H1 (cell line): ENCODE results near the gene DNER. TPM values are rescaled to one million over a fixed set of nuclear protein-coding genes. Genes with fewer than 3 reads are reported as not detected.

Experiments used
- CTCF ChIA-PET: fragments of 300-600 bp; sonication (Branson Sonifier 250); formaldehyde crosslinking; loops from one replicate; lab custom pipeline; 2021; ENCODE audit not compliant: partially characterized antibody; lab: Charles Lee
- POLR2A ChIA-PET: fragments of 300-600 bp; sonication (Branson Sonifier 250); formaldehyde crosslinking; loops from one replicate; lab custom pipeline; 2021; ENCODE audit warnings: inconsistent platforms; ENCODE audit not compliant: partially characterized antibody; lab: Charles Lee
- DNase-seq, 2 experiments: peaks; one replicate each; pipeline versions ENCODE4 v3.0.0 to v3.0.0-alpha.2; 2010 to 2022; ENCODE audit warnings: low spot score in 2 of 2, low read depth in 1 of 2, mixed read lengths in 1 of 2
- FAIRE-seq: peaks from 2 replicates; lab custom pipeline; 2011; peaks lifted over from hg19 to GRCh38; lab: Jason Lieb, UNC
- H2AFZ ChIP-seq: 2 replicates; pipeline ENCODE4 v1.8.1; 2012; ENCODE audit warnings: low read length, inconsistent platforms
- H2AK5ac ChIP-seq: 2 replicates; pipeline ENCODE4 v1.6.1; 2013; ENCODE audit warnings: low read depth, low read length
- H2BK120ac ChIP-seq: replicated peaks from 2 replicates; pipeline ENCODE3; 2013; ENCODE audit warnings: low read depth, low read length, inconsistent platforms
- H2BK12ac ChIP-seq: 2 replicates; pipeline ENCODE4 v1.6.1; 2013; ENCODE audit warnings: low read depth, low read length
- H2BK15ac ChIP-seq: 2 replicates; pipeline ENCODE4 v1.6.1; 2013; ENCODE audit warnings: low read length
- H2BK20ac ChIP-seq: 2 replicates; pipeline ENCODE4 v1.6.1; 2013; ENCODE audit warnings: low read length
- H2BK5ac ChIP-seq: 2 replicates; pipeline ENCODE4 v1.6.1; 2013; ENCODE audit warnings: low read depth, low read length
- H3K14ac ChIP-seq: 2 replicates; pipeline ENCODE4 v1.6.1; 2013; ENCODE audit warnings: inconsistent platforms; ENCODE audit not compliant: insufficient read length
- H3K18ac ChIP-seq: 2 replicates; pipeline ENCODE4 v1.6.1; 2013; ENCODE audit warnings: low read length; ENCODE audit errors: extremely low read depth
- H3K23ac ChIP-seq: 2 replicates; pipeline ENCODE4 v1.6.1; 2013; ENCODE audit warnings: inconsistent platforms; ENCODE audit not compliant: insufficient read length
- H3K23me2 ChIP-seq: 2 replicates; pipeline ENCODE4 v1.6.1; 2013; ENCODE audit warnings: low read depth, low read length
- H3K27ac ChIP-seq: 2 replicates; pipeline ENCODE4 v1.6.1; 2011; ENCODE audit warnings: low read depth, low read length, inconsistent platforms
- H3K27me3 ChIP-seq, 4 experiments: replicated peaks in 1 of 4; 1 replicate in 1 of 4; 2 replicates in 3 of 4; pipeline versions ENCODE4 v1.6.1 to v1.8.1; 2011 to 2013; ENCODE audit warnings: low read length in 3 of 4, mild to moderate bottlenecking in 3 of 4, inconsistent platforms in 2 of 4, mixed read lengths in 2 of 4, moderate library complexity in 1 of 4; ENCODE audit not compliant: control insufficient read depth in 3 of 4, insufficient read depth in 3 of 4; ENCODE audit errors: extremely low read depth in 1 of 4
- H3K36me3 ChIP-seq, 4 experiments: 2 replicates each; pipeline versions ENCODE4 v1.6.1 to v1.8.1; 2011 to 2013; ENCODE audit warnings: mild to moderate bottlenecking in 4 of 4, low read length in 3 of 4, moderate library complexity in 2 of 4, control low read depth in 1 of 4, inconsistent platforms in 1 of 4; ENCODE audit not compliant: insufficient read depth in 4 of 4, control insufficient read depth in 2 of 4
- H3K4ac ChIP-seq: replicated peaks from 2 replicates; pipeline ENCODE3; 2013; ENCODE audit warnings: low read length, low read depth, mixed read lengths, inconsistent platforms; ENCODE audit not compliant: insufficient read length
- H3K4me1 ChIP-seq, 4 experiments: replicated peaks in 1 of 4; 1 replicate in 1 of 4; 2 replicates in 3 of 4; pipeline versions ENCODE4 v1.6.1 to v1.8.1; 2011 to 2013; ENCODE audit warnings: low read length in 3 of 4, inconsistent platforms in 2 of 4, mixed read lengths in 1 of 4; ENCODE audit not compliant: insufficient read depth in 4 of 4, control insufficient read depth in 3 of 4
- H3K4me2 ChIP-seq, 2 experiments: 2 replicates each; pipeline versions ENCODE4 v1.6.1 to v1.8.1; 2011 to 2013; ENCODE audit warnings: low read depth in 2 of 2, low read length in 2 of 2, control low read depth in 1 of 2, inconsistent platforms in 1 of 2, mild to moderate bottlenecking in 1 of 2; ENCODE audit not compliant: insufficient read depth in 1 of 2
- H3K4me3 ChIP-seq, 4 experiments: fragments of 200-600, 300-600 bp in 1 of 4; sonication (generic), shearing (Covaris generic), sonication (Bioruptor Twin) in 1 of 4; 2 replicates each; pipeline versions ENCODE4 v1.5.1 to v1.8.1; 2011 to 2016; ENCODE audit warnings: low read length in 4 of 4, low read depth in 3 of 4, control low read depth in 2 of 4, inconsistent platforms in 2 of 4, mild to moderate bottlenecking in 2 of 4, mixed read lengths in 1 of 4, moderate library complexity in 1 of 4; ENCODE audit not compliant: insufficient read depth in 2 of 4; ENCODE audit errors: extremely low read depth in 1 of 4
- H3K56ac ChIP-seq: replicated peaks from 2 replicates; pipeline ENCODE3; 2013; ENCODE audit warnings: low read depth, mild to moderate bottlenecking, mixed read lengths, low read length, inconsistent platforms; ENCODE audit not compliant: insufficient read length
- H3K79me1 ChIP-seq: 2 replicates; pipeline ENCODE4 v1.6.1; 2013; ENCODE audit warnings: low read depth, low read length, control low read depth
- H3K79me2 ChIP-seq, 2 experiments: 2 replicates each; pipeline versions ENCODE4 v1.6.1 to v1.8.1; 2012 to 2013; ENCODE audit warnings: low read length in 2 of 2, mild to moderate bottlenecking in 2 of 2, inconsistent platforms in 1 of 2; ENCODE audit not compliant: insufficient read depth in 2 of 2, control insufficient read depth in 1 of 2
- H3K9ac ChIP-seq, 4 experiments: replicated peaks in 1 of 4; 1 replicate in 1 of 4; 2 replicates in 3 of 4; pipeline versions ENCODE4 v1.6.1 to v1.8.1; 2011 to 2013; ENCODE audit warnings: low read depth in 3 of 4, low read length in 3 of 4, control low read depth in 2 of 4, mild to moderate bottlenecking in 2 of 4, moderate library complexity in 2 of 4, inconsistent platforms in 1 of 4; ENCODE audit errors: extremely low read depth in 1 of 4
- H3K9me3 ChIP-seq, 2 experiments: 2 replicates each; pipeline versions ENCODE4 v1.6.1 to v1.8.1; 2012 to 2013; ENCODE audit warnings: mild to moderate bottlenecking in 2 of 2, moderate library complexity in 2 of 2, control low read depth in 1 of 2, inconsistent platforms in 1 of 2, low read depth in 1 of 2, low read length in 1 of 2, mixed read lengths in 1 of 2; ENCODE audit not compliant: insufficient read depth in 2 of 2
- H4K20me1 ChIP-seq, 2 experiments: replicated peaks in 1 of 2; 2 replicates each; pipeline versions ENCODE3 to v1.8.1; 2011 to 2013; ENCODE audit warnings: inconsistent platforms in 2 of 2, low read length in 2 of 2, mild to moderate bottlenecking in 1 of 2; ENCODE audit not compliant: insufficient read depth in 2 of 2, control insufficient read depth in 1 of 2
- H4K5ac ChIP-seq: 2 replicates; pipeline ENCODE4 v1.6.1; 2013; ENCODE audit warnings: low read length, low read depth, mixed read lengths, inconsistent platforms; ENCODE audit not compliant: insufficient read length
- H4K8ac ChIP-seq: 2 replicates; pipeline ENCODE4 v1.8.0; 2013; ENCODE audit warnings: mild to moderate bottlenecking, moderate library complexity, low read length, inconsistent platforms; ENCODE audit not compliant: insufficient read depth; ENCODE audit errors: extremely low read depth
- H4K91ac ChIP-seq: replicated peaks from 2 replicates; pipeline ENCODE3; 2013; ENCODE audit warnings: low read length, mixed read lengths, inconsistent platforms; ENCODE audit not compliant: insufficient read length
- KDM5A ChIP-seq: fragments of 200-600 bp; IDR thresholded peaks from 2 replicates; pipeline ENCODE4 v1.7.1; 2012; ENCODE audit warnings: mild to moderate bottlenecking, low read length, inconsistent platforms, mixed read lengths
- POU5F1 ChIP-seq: IDR thresholded peaks from 2 replicates; pipeline ENCODE4 v1.6.1; 2011; ENCODE audit warnings: low read depth, mild to moderate bottlenecking, low read length, moderate library complexity
- RBBP5 ChIP-seq: IDR thresholded peaks from 2 replicates; pipeline ENCODE4 v1.7.1; 2012; ENCODE audit warnings: low read depth, mild to moderate bottlenecking, inconsistent platforms, low read length, moderate library complexity, borderline replicate concordance
- SIN3A ChIP-seq, 2 experiments: IDR thresholded peaks in 1 of 2; conservative IDR thresholded peaks in 1 of 2; 2 replicates each; pipeline ENCODE4 v1.6.1; 2011 to 2012; ENCODE audit warnings: low read length in 2 of 2, improper control_type of control experiment in 1 of 2, low read depth in 1 of 2, mild to moderate bottlenecking in 1 of 2
- SP1 ChIP-seq: IDR thresholded peaks from 2 replicates; pipeline ENCODE4 v1.6.1; 2011; ENCODE audit warnings: low read depth, low read length
- polyA plus RNA-seq, 7 experiments: library from polyadenylated mRNA; depleted of rRNA in 3 of 7; stranded (reverse) in 5 of 7; unstranded in 2 of 7; fragments of >200 nt in 5 of 7; fragments of 200-250 nt in 2 of 7; gene quantifications; 1 replicate in 5 of 7; 2 replicates in 1 of 7; 4 replicates in 1 of 7; pipeline versions ENCODE4 v1.2.1 to v1.2.3, GENCODE V29; 2011 to 2013; ENCODE audit warnings: missing spikeins in 2 of 7, mixed read lengths in 2 of 7
- total RNA-seq: library from RNA; stranded (reverse); fragmentation: NEBNext Ultra II Directional; extraction: Animal tissue kit (Norgen Biotek cat#: 25700); gene quantifications from 2 replicates; pipeline ENCODE4 v1.2.1, GENCODE V29; 2021

The DNER gene
- total and polyA plus RNA-seq, 2 of the 8 experiments (the other 6 are each of a cell fraction or from before 2014, with no cell fraction given) = 6.8 to 16.3 TPM

- TF ChIP-seq POU5F1 (no peak), RBBP5 (no peak), KDM5A (no peak), SP1 (no peak), SIN3A (conservative IDR thresholded peaks at IDR 0.05 in 1 of 2, IDR thresholded peaks at IDR 0.05 in 1 of 2; ENCODE audit: low read depth in 1 of 2, low read length in 2 of 2) (no peak)
- no peak overlapping the region for H4K8ac ChIP-seq
- no peaks in the 10 kb centered on the region for H3K36me3 ChIP-seq
- no peaks in the 10 kb centered on the region for H4K20me1 ChIP-seq
- CTCF ChIA-PET = interaction anchor here (1.3 kb wide), 1 partner anchor 39 kb away, joined by 3 read pairs; no protein-coding TSS in a partner anchor
- H3K27me3 ChIP-seq = no peaks in the 10 kb centered on the region
- no peak overlapping the region for H2BK12ac ChIP-seq
- H3K4me3 ChIP-seq = no peak overlapping the region
- no peaks in the 10 kb centered on the region for H3K79me2 ChIP-seq
- no peak overlapping the region for H3K4ac ChIP-seq
- H2BK5ac ChIP-seq = no peak overlapping the region
- peaks cover 0 to 2% (median 0%) of the 10 kb centered on the region in 4 experiments; a peak in 1 of 7 replicates for H3K4me1 ChIP-seq
- H4K5ac ChIP-seq = no peak overlapping the region
- no peak overlapping the region for H2BK120ac ChIP-seq
- H2AK5ac ChIP-seq = no peak overlapping the region
- no peaks in the 10 kb centered on the region for H3K79me1 ChIP-seq
- no peak overlapping the region for H3K56ac ChIP-seq
- H3K9me3 ChIP-seq = no peaks in the 10 kb centered on the region
- no peak overlapping the region for H3K18ac ChIP-seq
- no peak overlapping the region for H2AFZ ChIP-seq
- no peak overlapping the region for H3K14ac ChIP-seq
- H3K23me2 ChIP-seq = no peaks in the 10 kb centered on the region
- no peak overlapping the region for H3K9ac ChIP-seq
- peak overlapping the region; percentile 27 for H3K23ac ChIP-seq
- no peak overlapping the region for H3K27ac ChIP-seq
- no peak for DNase-seq
- FAIRE-seq = no peak
- POLR2A ChIA-PET = no interaction called here
- no peak overlapping the region for H3K4me2 ChIP-seq
- H4K91ac ChIP-seq = no peak overlapping the region
- no peak overlapping the region for H2BK20ac ChIP-seq
- H2BK15ac ChIP-seq = no peak overlapping the region
Observed at GRCh38 chr2:229629039-229629438, 85.3 kb downstream of the DNER start.
